Skeletal muscle tissue (tissue), 4 donors: Measurements from ENCODE around the gene HOXD13. TPM values are rescaled to one million over a fixed set of nuclear protein-coding genes. Genes with fewer than 3 reads are reported as not detected.

ENCODE experiments used
- H3K27ac ChIP-seq: one replicate; pipeline ENCODE4 v1.7.0; 2013; ENCODE audit warnings: mild to moderate bottlenecking, low read depth, low read length, inconsistent platforms
- H3K27me3 ChIP-seq, 3 donors: one replicate each; pipeline ENCODE4 v1.7.0; 2013; ENCODE audit warnings: low read length in 3 of 3; ENCODE audit not compliant: control insufficient read depth in 3 of 3, insufficient read depth in 3 of 3
- H3K36me3 ChIP-seq, 3 donors: one replicate each; pipeline ENCODE4 v1.7.0; 2013; ENCODE audit warnings: low read length in 3 of 3; ENCODE audit not compliant: control insufficient read depth in 3 of 3, insufficient read depth in 3 of 3
- H3K4me1 ChIP-seq, 3 donors: one replicate each; pipeline ENCODE4 v1.7.0; 2013; ENCODE audit warnings: low read length in 3 of 3, mild to moderate bottlenecking in 3 of 3; ENCODE audit not compliant: control insufficient read depth in 3 of 3, insufficient read depth in 3 of 3
- H3K4me3 ChIP-seq, 3 donors: one replicate each; pipeline ENCODE4 v1.7.0; 2013; ENCODE audit warnings: low read length in 3 of 3
- H3K9ac ChIP-seq, 3 donors: one replicate each; pipeline ENCODE4 v1.7.0; 2013; ENCODE audit warnings: low read length in 3 of 3, mild to moderate bottlenecking in 3 of 3, moderate library complexity in 2 of 3, low read depth in 1 of 3
- H3K9me3 ChIP-seq, 3 donors: one replicate each; pipeline ENCODE4 v1.7.0; 2013; ENCODE audit warnings: low read length in 3 of 3; ENCODE audit not compliant: control insufficient read depth in 3 of 3
- total RNA-seq: library from RNA; depleted of rRNA; stranded (reverse); fragments of >200 nt; gene quantifications from one replicate; pipeline ENCODE4 v1.2.3, GENCODE V29; 2014
- donor health status: Osteomylitis.

HOXD13 gene
- total RNA-seq, 1 donor from 2014 or later = under 0.01 TPM

DNA sequence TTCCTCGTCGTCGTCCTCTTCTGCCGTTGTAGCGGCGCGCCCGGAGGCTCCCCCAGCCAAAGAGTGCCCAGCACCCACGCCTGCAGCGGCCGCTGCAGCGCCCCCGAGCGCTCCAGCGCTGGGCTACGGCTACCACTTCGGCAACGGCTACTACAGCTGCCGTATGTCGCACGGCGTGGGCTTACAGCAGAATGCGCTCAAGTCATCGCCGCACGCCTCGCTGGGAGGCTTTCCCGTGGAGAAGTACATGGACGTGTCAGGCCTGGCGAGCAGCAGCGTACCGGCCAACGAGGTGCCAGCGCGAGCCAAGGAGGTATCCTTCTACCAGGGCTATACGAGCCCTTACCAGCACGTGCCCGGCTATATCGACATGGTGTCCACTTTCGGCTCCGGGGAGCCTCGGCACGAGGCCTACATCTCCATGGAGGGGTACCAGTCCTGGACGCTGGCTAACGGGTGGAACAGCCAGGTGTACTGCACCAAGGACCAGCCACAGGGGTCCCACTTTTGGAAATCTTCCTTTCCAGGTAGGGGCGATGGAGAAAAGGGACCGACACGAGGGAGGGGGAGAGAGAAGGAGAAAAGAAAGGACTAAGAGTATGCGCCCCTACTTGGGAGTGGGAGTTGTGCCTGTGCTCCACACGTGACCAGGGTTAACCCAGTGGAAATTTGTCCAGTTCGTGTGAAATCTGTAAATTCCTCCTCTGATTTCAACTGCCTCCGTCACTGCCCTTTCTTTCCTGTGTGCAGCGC is 800 bp downstream of the HOXD13 start:
- Histone ChIP-seq H3K36me3 (no peaks in the 10 kb centered on the region), H3K27me3 (peaks cover 93 to 98% (median 95%) of the 10 kb centered on the region in 3 donors), H3K9me3 (no peaks in the 10 kb centered on the region), H3K9ac (no peak overlapping the region), H3K27ac (no peak overlapping the region), H3K4me3 (peak overlapping the region in 2 of 3 donors; percentile 54 to 56), H3K4me1 (peaks cover 17 to 23% (median 23%) of the 10 kb centered on the region in 3 donors)

- Histone ChIP-seq H3K27me3 (peaks cover 93 to 98% (median 95%) of the 10 kb centered on the region in 3 donors), H3K4me1 (peaks cover 14 to 25% (median 21%) of the 10 kb centered on the region in 3 donors), H3K27ac (no peak overlapping the region), H3K9ac (no peak overlapping the region), H3K9me3 (no peaks in the 10 kb centered on the region), H3K4me3 (no peak overlapping the region), H3K36me3 (no peaks in the 10 kb centered on the region)
These were observed 1.4 kb downstream of the HOXD13 start for GRCh38 chr2:176093898-176094249.

- H3K4me3 ChIP-seq = no peak overlapping the region
- peaks cover 14 to 25% (median 21%) of the 10 kb centered on the region in 3 donors for H3K4me1 ChIP-seq
- H3K27ac ChIP-seq = no peak overlapping the region
- no peak overlapping the region for H3K9ac ChIP-seq
- no peaks in the 10 kb centered on the region for H3K36me3 ChIP-seq
- H3K9me3 ChIP-seq = no peaks in the 10 kb centered on the region
- H3K27me3 ChIP-seq = peaks cover 93 to 98% (median 96%) of the 10 kb centered on the region in 3 donors
These were observed 1.8 kb downstream of the HOXD13 start for GRCh38 chr2:176094349-176094748.

DNA sequence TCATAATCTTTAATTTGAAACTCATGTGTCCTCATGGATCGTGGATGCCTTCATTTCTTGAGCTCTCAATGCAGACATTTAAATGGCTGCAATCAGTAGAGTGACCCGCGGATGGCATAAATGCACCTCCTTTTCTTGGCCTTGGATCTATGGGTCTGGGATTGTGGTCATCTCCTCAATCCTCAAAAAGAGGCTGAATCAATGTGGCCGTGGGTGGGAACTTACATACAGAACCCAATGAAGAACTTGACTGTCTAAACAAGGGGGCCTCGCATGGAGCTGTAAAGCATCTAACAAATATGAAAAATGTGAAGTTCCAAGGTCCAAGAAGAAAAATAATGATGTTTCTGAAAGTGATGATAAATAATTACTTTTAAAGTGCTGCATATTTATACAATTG is 2.9 kb downstream of the HOXD13 start:
- Histone ChIP-seq H3K36me3 (no peaks in the 10 kb centered on the region), H3K9me3 (no peaks in the 10 kb centered on the region), H3K27ac (no peak overlapping the region), H3K4me1 (peaks cover 16 to 25% (median 24%) of the 10 kb centered on the region in 3 donors), H3K9ac (no peak overlapping the region), H3K4me3 (no peak overlapping the region), H3K27me3 (peaks cover 93 to 98% (median 96%) of the 10 kb centered on the region in 3 donors)

- no peaks in the 10 kb centered on the region for H3K36me3 ChIP-seq
- H3K9ac ChIP-seq = no peak overlapping the region
- peaks cover 93 to 98% (median 96%) of the 10 kb centered on the region in 3 donors for H3K27me3 ChIP-seq
- peak overlapping the region; percentile 38 to 62 (median 39) for H3K4me3 ChIP-seq
- H3K9me3 ChIP-seq = no peaks in the 10 kb centered on the region
- H3K4me1 ChIP-seq = peaks cover 16 to 25% (median 24%) of the 10 kb centered on the region in 3 donors
- H3K27ac ChIP-seq = no peak overlapping the region
These were observed 3.9 kb downstream of the HOXD13 start for GRCh38 chr2:176096243-176096985.

DNA sequence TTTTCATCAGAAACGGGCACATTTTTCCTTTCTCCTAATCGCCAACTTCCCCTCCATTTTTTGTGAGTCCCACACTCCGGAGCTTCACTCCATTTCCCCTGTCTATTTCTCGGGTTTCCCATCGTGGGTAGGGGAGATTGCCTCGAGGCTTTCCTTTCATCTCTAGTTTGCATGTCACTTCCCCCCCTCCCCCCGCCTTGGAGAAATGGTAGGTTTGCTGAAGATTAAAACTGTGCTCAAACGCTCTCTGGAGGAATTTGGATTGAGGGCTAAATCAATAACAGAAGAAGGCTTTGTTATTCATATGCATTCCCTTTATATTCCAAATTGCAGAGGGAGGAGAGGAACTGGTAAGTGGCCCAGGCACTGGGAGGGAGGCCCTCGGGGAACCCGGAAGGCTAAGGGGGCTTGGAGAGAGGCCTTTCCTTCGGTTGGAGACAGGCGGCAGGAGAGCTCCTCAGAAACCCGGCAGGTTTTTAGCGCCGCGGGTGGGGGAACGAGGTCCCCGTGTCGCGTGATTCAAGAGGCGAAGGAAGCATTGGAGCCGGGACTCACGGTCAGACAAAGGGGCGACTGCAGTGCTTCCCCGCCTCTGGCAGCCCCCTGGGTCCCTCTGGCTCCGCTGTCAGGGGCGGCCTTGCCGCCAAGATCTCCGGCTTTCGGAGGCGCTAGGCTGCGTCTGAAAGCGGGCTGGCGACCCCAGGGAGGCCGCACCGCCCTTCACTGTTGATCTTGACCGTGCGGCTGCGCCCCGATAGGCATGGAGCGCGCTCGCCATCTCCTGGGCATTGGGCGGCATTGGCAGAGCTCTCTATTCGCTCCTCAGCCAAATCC is 4.7 kb downstream of the HOXD13 start:
- peaks cover 16 to 25% (median 24%) of the 10 kb centered on the region in 3 donors for H3K4me1 ChIP-seq
- peaks cover 93 to 98% (median 96%) of the 10 kb centered on the region in 3 donors for H3K27me3 ChIP-seq
- H3K27ac ChIP-seq = no peak overlapping the region
- peak overlapping the region in 2 of 3 donors; percentile 50 to 54 for H3K9ac ChIP-seq
- H3K36me3 ChIP-seq = no peaks in the 10 kb centered on the region
- H3K4me3 ChIP-seq = peak overlapping the region; percentile 39 to 69 (median 62)
- H3K9me3 ChIP-seq = no peaks in the 10 kb centered on the region

DNA sequence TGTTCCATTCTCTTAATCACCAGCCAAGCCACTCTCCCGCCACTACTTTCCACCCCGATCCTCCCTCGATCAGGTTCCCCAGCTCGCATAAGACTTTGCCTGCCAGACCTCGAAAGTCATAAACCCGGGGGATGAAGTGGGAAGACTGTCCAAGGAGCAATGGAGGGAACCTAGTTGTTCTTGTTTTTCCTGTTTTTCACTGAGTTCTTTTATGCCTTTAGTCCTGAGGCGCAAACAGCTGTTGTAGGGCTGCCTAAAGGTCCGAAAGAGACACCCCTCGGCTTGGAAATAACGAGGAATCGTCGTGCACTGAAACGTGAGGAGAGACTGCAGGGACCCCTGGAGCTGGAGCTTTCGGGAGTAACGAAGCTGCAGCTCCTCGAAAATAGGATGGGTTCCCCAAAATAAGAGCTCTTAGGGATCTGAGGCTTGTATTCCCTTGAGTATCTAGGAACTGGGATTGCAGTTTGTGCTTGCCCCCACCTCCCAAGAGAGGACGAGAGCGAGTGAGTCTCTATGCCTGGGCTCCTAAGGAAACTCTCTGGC is 5.4 kb downstream of the HOXD13 start:
- H3K4me1 ChIP-seq = peaks cover 16 to 25% (median 24%) of the 10 kb centered on the region in 3 donors
- no peak overlapping the region for H3K27ac ChIP-seq
- H3K9ac ChIP-seq = peak overlapping the region in 1 of 3 donors; percentile 19
- peaks cover 99 to 100% (median 100%) of the 10 kb centered on the region in 3 donors for H3K27me3 ChIP-seq
- no peaks in the 10 kb centered on the region for H3K9me3 ChIP-seq
- H3K4me3 ChIP-seq = peak overlapping the region in 2 of 3 donors; percentile 17 to 62
- no peaks in the 10 kb centered on the region for H3K36me3 ChIP-seq

DNA sequence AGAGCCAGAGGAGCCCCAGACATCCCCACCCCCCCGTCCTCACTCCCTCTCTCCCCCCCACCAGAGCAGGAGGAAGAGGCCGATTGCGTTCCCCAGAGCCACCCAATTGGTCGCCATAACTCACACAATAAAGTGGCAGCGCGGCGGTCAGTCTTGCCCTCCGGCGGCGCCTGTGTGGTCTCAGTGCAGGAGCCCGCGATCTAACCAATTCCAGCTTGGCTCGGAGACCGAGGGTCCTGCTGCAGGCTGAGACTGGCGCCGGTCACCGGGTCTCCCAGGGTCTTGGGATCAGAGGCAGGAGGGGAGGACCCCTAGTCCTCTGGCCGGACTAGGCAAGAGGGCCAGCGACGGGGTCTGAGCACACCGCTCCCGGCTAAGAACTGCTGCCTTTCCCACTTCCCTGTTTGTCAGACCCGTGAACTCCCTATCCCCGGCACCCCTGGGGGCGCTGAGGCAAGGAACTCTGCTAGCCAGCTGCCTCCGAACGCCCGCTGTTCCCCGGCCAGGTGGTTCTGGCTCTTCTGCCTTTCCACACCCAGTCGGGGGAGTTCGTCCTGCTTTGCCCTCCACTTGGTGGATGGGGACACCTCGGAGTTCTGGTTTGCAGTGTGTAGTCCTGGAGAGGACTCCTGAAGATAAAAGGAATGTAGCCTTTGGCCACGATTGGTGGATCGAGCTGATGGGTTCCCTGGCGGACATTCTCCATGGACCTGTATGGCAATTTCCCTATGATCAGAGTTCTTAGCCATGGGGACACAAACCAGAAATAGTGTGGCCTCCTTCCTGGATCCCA is 6.0 kb downstream of the HOXD13 start:
- H3K4me1 ChIP-seq = peaks cover 15 to 20% (median 20%) of the 10 kb centered on the region in 3 donors
- H3K4me3 ChIP-seq = no peak overlapping the region
- H3K27ac ChIP-seq = no peak overlapping the region
- H3K9me3 ChIP-seq = no peaks in the 10 kb centered on the region
- H3K36me3 ChIP-seq = no peaks in the 10 kb centered on the region
- H3K27me3 ChIP-seq = peaks cover 98 to 100% (median 99%) of the 10 kb centered on the region in 3 donors
- H3K9ac ChIP-seq = no peak overlapping the region
